Measurements from ENCODE around the gene MNX1. TPM values are rescaled to one million over a fixed set of nuclear protein-coding genes. Genes with fewer than 3 reads are reported as not detected.

Gene MNX1
- total and polyA plus RNA-seq, 7 donors = 4.2 to 5.3 (median 4.2) TPM; not detected in 4

GRCh38 chr7:157037028-157037427, 26.6 kb upstream of the MNX1 start:
- H3K4me1 ChIP-seq = no peaks in the 10 kb centered on the region
- DNase-seq = no peak
- H3K9me3 ChIP-seq = peaks cover 0 to 8% (median 5%) of the 10 kb centered on the region in 4 donors
- H3K27me3 ChIP-seq = peaks cover 0 to 44% (median 0%) of the 10 kb centered on the region in 3 donors
- no peak overlapping the region for H3K4me3 ChIP-seq
- H3K36me3 ChIP-seq = no peaks in the 10 kb centered on the region
- WGBS, 2 donors = 92 to 93% methylated on average over 4 of the region's 4 CpGs
- TF ChIP-seq EP300 (IDR thresholded peaks at IDR 0.05) (no peak), POLR2A (IDR thresholded peaks at IDR 0.05) (no peak), POLR2AphosphoS5 (IDR thresholded peaks at IDR 0.05) (no peak)
- TF ChIP-seq, protein P1, sequence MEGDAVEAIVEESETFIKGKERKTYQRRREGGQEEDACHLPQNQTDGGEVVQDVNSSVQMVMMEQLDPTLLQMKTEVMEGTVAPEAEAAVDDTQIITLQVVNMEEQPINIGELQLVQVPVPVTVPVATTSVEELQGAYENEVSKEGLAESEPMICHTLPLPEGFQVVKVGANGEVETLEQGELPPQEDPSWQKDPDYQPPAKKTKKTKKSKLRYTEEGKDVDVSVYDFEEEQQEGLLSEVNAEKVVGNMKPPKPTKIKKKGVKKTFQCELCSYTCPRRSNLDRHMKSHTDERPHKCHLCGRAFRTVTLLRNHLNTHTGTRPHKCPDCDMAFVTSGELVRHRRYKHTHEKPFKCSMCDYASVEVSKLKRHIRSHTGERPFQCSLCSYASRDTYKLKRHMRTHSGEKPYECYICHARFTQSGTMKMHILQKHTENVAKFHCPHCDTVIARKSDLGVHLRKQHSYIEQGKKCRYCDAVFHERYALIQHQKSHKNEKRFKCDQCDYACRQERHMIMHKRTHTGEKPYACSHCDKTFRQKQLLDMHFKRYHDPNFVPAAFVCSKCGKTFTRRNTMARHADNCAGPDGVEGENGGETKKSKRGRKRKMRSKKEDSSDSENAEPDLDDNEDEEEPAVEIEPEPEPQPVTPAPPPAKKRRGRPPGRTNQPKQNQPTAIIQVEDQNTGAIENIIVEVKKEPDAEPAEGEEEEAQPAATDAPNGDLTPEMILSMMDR (IDR thresholded peaks at IDR 0.05) = no peak
- intact Hi-C loops (cut with DNase I) = no loop called here
- H3K27ac ChIP-seq = no peak overlapping the region

- Histone ChIP-seq H3K9me3 (peaks cover 0 to 8% (median 5%) of the 10 kb centered on the region in 4 donors), H3K4me3 (no peak overlapping the region), H3K27me3 (peaks cover 0 to 49% (median 0%) of the 10 kb centered on the region in 3 donors), H3K4me1 (no peaks in the 10 kb centered on the region), H3K36me3 (no peaks in the 10 kb centered on the region), H3K27ac (no peak overlapping the region)
- WGBS, 2 donors = 13 to 30% methylated on average over 1 of the region's 1 CpG
- no peak for DNase-seq
- no peak for TF ChIP-seq POLR2AphosphoS5 (IDR thresholded peaks at IDR 0.05)
- TF ChIP-seq, protein P1 (IDR thresholded peaks at IDR 0.05) = no peak
- no peak for TF ChIP-seq POLR2A (IDR thresholded peaks at IDR 0.05)
- TF ChIP-seq EP300 (IDR thresholded peaks at IDR 0.05) = no peak
- intact Hi-C loops (cut with DNase I) = no loop called here
Observed at GRCh38 chr7:157035979-157036378, 25.5 kb upstream of the MNX1 start.

GRCh38 chr7:157035302-157035701, 24.8 kb upstream of the MNX1 start:
- Histone ChIP-seq H3K4me3 (no peak overlapping the region), H3K27me3 (peaks cover 0 to 52% (median 0%) of the 10 kb centered on the region in 3 donors), H3K4me1 (no peaks in the 10 kb centered on the region), H3K9me3 (peaks cover 0 to 8% (median 5%) of the 10 kb centered on the region in 4 donors), H3K27ac (no peak overlapping the region), H3K36me3 (no peaks in the 10 kb centered on the region)
- WGBS, 2 donors = 93 to 96% methylated on average over 8 of the region's 8 CpGs
- DNase-seq = no peak
- TF ChIP-seq EP300 (IDR thresholded peaks at IDR 0.05) (no peak), POLR2AphosphoS5 (IDR thresholded peaks at IDR 0.05) (no peak), POLR2A (IDR thresholded peaks at IDR 0.05) (no peak)
- TF ChIP-seq, protein P1 (IDR thresholded peaks at IDR 0.05) = no peak
- intact Hi-C loops (cut with DNase I) = no loop called here

DNA sequence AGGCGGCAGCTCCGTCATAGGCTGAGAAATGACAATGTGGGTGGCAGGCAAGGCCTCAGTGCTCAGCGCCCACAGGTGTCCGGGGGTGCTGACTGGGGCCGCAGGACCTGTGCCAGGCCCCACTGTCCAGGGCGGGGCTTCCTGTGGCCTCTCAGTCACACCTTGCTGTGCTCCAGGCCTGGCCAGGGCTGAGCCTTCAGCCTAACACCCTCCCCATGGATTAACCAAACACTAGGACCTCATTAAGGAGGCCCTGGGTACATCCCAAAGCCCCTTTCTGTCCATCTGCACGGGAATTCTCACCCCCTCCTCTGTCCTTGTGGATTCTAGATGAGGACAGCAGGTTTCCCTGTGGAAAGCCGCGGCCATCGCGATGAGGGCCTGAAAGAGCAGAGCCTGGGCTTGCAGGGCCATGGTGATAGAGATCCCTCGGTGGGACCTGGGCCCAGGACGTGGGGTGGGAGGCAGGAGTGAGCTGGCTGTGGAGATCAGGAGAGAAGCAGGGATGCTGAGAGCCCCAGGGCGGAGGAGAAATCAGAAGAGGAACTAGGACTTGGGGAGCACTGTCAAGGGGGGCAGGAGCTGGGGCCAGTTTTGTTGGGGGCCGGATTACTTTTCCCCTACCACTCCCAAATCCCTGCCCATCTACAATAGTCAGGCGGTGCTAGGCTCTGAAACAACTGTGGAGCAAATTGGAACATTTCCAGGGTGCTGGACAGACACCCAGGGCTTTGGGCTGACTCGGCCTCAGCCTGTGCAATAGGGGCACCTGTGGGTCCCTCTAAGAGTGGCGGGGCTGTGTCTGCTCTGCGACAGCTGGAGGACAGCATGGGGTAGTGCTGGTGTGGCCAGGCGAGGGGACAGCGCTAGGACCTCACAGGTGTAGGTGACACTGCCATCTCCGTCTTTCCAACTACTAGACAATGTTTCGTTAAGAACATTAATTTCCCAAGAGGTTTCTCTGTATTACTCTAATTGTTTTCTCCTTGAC, 23.3 kb upstream of the MNX1 start:
- Histone ChIP-seq H3K27me3 (peaks cover 0 to 53% (median 0%) of the 10 kb centered on the region in 3 donors), H3K27ac (no peak overlapping the region), H3K9me3 (peaks cover 0 to 8% (median 5%) of the 10 kb centered on the region in 4 donors), H3K4me3 (no peak overlapping the region), H3K36me3 (no peaks in the 10 kb centered on the region), H3K4me1 (no peaks in the 10 kb centered on the region)
- no peak for DNase-seq
- 79 to 83% methylated on average over 23 of the region's 23 CpGs for WGBS, 2 donors
- TF ChIP-seq EP300 (IDR thresholded peaks at IDR 0.05) (no peak), POLR2A (IDR thresholded peaks at IDR 0.05) (no peak), POLR2AphosphoS5 (IDR thresholded peaks at IDR 0.05) (no peak)
- TF ChIP-seq, protein P1 (IDR thresholded peaks at IDR 0.05) = no peak
- intact Hi-C loops (cut with DNase I) = no loop called here

Data from sigmoid colon (tissue), 7 donors.